NCI-H1092 (cell line): ENCODE data around the gene BRMS1.

Source experiments
- DNase-seq: peaks from one replicate; lab custom pipeline; 2025; lab: John Stamatoyannopoulos, UW

Gene BRMS1

DNA sequence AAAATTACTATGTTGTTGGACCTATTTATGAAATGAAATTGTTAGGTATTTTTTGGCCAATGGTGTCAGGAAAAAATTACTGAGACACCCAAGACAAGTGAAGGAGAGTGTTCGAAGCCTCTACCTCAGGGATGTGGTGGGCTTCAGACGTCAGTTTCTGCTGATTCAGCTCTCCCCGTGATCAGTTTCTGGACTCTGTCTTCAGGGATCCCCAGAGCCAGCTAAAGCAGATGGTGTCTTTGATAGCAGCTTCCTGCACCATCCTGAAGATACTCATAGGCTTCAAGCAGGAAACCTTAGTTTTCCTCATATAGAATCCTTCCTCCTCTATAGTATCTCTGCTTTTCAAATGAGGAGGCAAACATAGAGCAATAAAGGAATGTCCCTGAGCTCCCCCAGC lies 35.4 kb downstream of the BRMS1 start:
- DNase-seq = no peak

DNA sequence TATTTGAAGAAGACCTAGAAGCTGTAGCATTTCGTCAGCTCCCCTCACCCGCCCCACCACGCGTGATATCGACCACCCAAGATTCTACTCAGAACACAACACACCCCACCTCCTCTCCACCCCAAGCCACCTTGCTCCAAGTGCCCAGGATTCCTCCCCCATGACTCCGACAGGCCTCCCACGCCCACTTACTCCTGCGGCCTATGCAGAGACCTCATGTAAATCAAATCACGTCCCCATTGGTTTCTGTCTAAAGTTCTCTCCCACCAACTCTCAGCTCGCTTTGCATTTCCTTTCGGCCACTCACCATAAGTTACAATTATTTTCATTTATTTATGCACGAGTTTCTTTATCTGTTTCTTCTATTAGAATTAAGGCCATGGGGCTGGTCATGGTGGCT lies 42.2 kb downstream of the BRMS1 start:
- no peak for DNase-seq

DNA sequence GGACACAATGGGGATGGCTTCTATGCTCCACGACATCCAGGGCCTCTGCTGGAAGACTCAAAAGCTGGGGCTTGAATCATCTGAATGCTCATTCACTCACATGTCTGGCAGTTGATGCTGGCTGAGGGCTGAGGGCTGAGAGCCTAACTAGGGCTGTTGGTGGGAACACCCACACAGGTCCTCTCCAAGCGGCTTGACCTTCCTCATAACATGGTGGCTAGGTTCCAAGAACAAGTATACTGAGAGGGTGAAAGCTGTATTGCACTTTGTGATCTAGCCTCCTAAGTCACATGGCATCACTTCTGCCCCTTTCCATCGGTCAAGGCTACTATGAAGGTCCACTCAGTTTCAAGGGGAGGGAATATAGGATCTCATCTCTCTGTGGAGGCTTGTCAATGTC lies 45.7 kb downstream of the BRMS1 start:
- DNase-seq = no peak

DNA sequence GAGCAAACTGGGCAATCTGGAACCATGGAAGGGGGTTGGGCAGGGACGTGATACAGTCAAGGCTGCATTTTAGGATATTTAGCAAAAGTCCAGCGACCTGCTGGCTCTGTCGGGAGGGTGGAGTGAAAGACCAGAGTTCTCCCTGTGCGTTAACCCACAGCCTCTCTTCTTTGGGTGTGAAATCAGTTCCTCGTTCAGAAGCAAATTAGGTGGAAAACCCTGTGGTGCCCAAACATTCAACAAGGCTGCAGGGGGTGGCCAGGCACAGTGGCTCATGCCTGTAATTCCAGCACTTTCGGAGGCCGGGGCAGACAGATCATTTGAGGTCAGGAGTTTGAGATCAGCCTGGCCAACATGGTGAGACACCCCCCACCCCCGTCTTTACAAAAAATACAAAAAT lies 47.3 kb downstream of the BRMS1 start:
- DNase-seq = no peak

DNA sequence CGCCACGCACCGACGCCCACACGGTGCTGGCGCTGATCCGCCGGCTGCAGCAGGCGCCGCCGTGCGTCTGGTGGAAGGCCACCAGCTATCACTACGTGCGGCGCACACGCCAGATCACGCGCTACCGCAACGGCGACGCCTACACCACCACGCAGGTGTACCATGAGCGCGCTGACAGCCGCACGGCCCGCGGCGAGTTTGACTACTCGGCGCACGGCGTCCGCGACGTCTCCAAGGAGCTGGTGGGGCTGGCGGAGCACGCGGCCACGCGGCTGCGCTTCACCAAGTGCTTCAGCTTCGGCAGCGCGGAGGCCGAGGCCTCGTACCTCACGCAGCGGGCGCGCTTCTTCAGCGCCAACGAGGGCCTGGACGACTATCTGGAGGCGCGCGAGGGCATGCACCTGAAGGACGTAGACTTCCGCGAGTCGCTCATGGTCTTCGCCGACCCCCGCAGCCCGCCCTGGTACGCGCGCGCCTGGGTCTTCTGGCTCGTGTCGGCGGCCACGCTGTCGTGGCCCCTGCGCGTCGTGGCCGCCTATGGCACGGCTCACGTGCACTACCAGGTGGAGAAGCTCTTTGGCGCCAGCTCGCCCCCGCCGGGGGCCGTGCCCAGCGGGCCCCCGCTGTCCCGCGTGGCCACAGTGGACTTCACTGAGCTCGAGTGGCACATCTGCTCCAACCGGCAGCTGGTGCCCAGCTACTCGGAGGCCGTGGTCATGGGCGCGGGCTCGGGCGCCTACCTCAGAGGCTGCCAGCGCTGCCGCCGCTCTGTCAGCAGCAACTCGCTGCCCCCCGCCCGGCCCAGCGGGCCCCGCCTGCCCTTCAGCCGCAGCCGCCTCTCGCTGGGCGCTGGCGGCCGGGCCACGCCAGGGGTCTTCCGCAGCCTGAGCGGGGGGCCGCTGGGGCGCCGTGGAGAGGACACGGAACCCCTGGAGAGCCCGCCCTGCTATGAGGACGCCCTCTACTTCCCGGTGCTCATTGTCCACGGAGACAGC lies 50.0 kb downstream of the BRMS1 start:
- DNase-seq = no peak

DNA sequence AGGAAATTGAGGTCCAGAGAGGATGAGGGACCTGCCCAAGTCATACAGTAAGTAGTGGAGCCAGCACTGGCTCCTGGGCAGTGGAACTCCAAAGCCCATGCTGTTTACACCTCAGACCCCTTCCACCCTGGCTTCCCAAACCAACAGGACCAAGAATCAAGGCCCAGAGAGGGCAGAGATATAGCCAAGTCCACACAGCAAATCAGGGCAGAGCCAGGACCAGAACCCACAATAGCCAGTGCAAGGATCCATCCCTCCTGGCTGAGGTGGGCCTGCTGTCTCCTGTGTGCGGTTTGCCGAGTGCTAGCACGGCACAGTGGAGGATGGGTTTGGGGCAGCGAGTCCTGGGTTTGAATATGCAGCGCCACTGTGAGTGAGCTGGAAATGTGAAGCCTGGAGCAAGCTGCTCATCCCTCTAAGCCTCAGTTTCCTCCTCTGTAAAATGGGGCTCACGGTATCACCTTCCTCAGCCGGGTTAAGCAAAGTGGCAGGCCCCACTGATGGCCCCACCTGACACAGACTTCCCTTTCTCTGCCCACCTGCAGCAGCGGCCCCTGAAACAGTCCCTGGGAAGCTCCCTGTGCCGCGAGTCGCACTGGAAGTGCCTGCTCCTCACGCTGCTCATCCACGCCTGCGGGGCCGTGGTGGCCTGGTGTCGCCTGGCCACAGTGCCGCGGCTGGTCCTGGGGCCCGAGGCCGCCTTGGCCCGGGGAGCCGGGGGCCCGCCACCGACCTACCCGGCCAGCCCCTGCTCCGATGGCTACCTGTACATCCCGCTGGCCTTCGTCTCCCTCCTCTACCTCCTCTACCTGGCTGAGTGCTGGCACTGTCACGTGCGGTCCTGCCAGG lies 50.9 kb downstream of the BRMS1 start:
- no peak for DNase-seq

DNA sequence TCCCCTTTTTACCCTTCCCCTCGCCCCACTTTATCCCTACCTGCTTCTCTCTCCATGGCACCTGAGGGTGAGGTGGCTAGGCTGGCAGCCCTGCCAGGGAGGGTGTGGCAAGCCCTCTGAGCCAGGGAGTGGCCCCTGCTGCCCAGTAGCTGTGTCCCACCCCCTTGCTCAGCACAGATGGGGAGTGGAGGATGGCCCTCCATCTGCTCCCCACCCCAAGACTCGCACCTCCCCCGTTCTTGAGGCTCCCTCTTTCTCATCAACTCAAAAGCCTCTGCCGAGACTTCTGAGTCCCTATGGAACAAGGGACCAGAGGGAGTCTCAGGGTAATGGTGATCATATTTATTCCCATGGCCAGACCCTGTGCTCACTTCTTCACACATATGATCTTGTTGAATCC lies 51.6 kb downstream of the BRMS1 start:
- DNase-seq = no peak

DNA sequence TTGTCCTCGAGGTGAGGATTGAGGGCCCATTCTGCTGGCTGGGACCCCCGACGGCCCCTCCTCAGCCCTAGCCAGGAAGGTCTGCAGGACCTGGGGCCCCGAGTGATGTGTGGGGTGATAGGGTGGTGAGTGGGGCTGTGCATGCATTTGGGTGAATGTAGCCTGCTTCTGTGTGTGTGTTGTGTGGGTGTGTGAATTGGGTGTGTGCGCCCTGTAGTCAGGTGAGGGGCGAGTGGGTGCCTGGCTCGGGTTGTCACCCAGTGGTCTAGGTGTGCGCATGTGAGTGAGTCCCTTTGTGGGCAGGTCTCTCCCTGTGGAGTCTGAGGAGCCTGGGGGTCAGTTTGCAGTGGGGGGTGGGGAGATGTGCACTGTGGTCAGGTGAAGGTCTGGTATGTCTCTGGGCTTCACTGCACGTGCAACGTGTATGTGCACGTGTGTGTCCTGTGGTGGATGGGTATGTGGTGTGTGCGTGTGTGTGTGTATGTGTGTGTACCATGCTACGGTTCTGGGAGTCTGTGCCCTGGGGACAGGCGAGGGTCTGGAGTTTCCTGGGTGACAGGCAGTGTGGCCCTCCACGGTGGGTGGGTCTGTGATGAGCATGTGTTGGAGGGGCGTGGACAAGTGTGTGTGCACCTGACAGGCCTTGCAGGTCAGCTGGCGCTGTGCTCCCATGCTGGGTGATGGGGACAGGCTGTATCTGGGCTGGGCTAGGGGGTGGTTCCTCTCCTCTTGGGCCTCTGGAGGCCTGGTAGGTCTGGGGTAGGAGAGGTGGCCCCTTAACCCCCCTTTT lies 52.2 kb downstream of the BRMS1 start:
- no peak for DNase-seq

DNA sequence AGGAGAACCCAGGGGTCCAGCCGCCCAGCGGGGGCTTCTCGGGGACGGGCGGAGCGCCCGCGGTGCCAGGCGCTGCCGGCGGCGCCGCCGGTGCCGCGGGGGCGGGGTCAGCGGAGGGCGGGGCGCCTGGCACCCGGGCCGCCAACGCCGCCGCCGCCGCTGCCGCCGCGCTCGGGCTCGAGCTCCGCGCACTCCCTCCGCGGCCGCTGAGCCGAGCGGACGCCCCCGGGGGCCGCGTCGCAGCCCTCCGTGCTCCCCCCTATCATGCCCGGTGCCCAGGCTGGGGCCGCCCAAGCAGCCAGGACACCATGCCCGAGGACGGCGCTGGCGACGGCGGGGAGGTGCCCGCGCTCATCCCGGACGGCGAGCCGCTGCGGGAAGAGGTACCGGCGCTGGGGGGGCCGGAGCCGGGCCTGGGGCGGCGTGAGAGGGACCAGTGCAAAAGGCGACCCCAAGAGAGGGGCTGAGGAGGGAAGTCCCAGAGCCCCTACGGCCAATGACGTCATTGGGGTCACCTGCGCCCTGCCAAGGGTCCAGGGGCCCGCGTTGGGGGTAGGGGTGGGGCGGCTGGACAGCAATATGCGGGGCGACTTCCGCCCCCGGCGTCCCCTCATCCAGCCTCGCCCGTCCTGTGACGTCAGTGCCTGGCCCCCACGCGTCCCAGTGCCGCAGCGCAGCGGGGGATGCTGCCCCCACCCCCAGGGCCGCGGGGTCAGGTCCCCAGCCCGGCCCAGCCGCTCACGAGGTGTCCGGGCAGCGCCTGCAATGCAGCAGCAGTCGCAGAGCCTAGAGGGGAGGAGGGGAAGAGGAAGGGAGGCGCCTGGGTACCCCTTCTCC lies 53.0 kb downstream of the BRMS1 start, which contains the start of gene TMEM151A:
Gene TMEM151A, plus strand, starts transcription at position 189 of the 837 bp plus-strand sequence. Its CDS starts 120 bp downstream, at position 309.
- DNase-seq = peak; percentile 26

DNA sequence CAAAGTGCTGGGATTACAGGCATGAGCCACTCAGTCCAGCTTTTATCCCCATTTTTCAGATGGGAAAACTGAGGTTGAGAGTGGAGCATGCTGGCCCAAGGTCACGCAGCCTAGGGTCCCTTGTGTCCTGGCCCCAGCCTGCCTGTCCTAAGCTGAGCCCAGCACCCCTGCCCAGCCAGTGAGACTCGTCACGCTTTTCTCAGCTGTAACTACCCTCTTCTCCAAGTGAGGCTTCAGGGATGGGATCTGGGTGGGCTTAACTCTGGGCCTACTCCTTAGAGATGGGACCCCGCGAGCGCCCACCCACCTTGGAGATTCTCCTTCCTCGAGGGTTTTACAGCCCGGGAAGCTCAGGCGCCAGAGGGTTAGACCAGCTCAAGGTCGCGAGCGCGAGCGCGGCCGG lies 53.6 kb downstream of the BRMS1 start:
- DNase-seq = no peak

DNA sequence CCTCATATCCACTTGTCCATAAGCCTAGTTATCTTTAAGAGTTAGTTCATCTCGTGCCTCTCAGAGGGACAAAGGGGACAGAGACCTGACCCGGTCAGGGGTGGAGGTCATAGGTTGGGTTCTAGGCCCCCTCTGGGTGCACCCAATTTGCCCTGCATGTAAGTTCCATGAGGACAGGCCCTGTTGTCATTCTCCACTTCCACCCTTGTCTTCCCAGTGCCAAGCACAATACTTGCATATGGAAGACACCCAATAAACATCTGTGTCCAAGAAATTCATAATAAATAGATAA lies 54.6 kb downstream of the BRMS1 start:
- DNase-seq = no peak

DNA sequence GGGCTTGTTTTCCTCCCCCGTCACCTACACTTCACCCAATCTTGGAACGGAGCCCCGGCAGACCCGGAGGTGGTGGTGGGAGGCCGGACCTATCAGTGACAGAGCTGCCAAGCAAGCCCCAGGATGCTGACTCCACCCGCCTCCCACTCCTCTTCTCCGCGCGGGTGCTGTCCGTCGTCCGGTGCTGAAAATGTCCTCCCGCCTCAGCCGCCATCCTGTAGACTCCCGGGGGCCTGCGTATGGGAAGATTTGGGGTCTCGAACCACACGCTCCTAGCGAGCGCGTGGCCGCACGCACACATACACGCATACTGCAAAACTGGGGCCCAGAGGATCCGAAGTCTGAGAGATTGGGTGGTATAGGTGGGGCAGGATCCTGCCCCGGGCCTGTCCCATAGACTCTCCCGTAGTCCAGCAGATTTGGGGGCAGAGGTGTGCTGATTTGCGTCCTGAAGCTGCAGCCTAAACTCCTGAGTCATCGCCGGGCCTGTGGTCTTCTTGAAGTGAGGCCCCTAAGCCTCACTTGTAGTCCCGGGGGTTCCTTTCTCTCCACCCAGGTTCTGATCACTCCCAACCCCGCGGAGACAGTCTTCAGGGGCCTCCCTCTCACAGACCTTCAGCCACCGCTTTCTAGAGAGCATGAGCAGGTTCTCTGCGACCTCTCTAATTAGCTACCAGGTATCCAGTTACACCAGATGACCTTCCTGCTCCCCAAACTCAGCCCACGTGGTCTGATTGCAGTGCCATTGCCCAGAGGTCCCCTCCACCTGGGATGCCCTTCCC lies 55.2 kb downstream of the BRMS1 start:
- DNase-seq = no peak

DNA sequence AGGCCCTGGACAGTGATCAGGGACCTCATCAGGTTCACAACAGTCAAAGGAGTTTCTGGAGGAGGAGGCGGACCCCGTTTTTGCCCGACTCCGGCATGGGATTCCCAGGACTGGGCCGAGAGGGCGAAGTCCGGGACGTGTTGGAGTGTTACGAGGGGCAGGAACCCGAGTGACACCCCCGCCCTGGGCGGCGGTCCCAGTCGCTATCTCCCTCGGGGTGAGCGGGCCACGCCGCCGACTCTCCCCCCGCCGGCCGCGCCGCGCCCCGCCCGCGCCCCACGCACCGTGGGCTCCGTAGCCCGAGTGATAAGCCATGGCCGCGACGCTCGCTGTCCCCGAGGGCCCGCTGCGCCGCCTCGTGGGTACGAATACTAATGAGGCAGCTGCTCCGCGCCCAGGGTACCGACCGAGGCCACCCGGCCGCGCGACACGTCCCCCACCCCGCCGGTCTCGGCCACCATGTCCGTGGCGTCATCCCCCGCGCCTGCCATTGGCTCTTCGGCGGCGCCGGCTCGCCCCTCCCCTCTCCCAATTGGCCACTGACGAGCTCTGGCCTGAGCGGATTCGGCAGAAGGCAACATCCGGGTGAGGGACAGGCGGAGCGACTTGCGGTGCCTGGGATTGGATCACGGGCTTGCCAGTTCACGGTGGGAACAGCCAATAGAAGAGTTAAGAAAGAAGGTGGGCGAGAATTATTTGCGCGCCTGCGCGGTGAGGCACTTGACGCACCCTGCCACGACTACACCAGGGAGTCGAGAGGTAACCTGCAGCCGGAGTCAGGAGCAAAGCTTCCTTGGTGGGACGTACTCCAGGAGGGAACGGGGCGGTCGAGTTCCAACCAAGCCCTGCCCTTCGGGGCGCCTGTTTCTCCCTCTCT lies 56.0 kb downstream of the BRMS1 start, which contains the start of gene YIF1A:
Gene YIF1A, minus strand, starts transcription at position 473 of the 877 bp plus-strand sequence. Its CDS starts 158 bp downstream, at position 315.
- DNase-seq = peak; percentile 100

DNA sequence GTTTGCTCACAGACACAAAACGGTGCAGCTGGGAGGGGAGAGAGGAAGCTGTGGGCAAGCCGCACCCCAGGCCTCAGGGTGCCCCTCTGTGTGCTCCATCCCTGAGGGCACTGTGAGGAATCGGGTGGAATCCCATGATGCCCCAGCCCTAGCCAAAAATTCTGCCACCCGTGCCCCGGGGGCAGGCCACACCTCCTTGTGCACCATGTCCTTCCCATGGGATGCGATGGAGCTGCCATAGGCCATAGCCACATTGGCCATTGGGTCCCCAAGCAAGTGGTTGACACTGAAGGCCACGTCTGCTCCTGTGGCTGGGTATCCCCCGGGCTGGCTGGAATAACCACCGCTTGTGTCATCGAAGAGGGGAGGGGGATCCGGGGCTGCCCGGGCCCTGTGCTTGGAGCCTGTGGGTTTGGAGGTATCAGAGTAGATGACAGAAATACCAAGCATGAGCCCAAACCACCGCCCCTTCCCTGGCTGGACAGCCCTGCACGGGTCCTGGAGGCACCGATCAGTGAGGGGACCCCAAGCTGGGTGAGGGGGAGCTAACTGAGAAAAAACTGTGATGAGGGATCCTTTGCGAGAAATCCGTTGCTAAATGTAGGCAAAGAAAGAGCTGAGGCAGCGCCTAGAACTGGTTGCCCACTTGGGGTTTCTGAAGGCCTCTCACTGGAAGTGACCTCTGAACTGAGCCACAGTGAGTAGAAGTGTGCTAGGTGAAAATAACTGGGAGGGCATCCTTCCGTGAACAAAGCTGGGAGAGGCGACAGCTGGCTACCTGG lies 56.8 kb downstream of the BRMS1 start:
- no peak for DNase-seq
